HPDE6-E6E7 (cell line): ENCODE results near the gene ALKBH2.

ENCODE experiments used
- DNase-seq: peaks from one replicate; pipeline ENCODE4 v3.0.0; 2011; ENCODE audit warnings: missing footprints; ENCODE audit errors: extremely low spot score

Gene ALKBH2

DNA sequence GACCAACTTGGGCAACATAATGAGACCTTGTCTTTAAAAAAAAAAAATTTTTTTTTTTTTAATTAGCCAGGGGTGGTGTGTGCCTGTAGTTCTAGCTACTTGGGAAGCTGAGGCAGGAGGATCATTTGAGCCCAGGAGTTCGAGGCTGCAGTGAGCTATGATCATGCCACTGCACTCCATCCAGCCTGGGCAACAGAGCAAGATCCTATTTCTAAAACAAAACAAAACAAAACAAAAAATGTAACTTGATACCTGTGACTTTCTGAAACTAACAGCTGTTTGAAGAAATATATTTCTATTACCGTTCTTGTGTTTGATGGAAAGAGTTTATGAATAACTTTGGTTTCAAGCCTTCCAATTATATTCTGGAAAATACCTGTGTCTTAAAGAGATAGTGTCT, 21.4 kb upstream of the ALKBH2 start:
- DNase-seq: no peak

DNA sequence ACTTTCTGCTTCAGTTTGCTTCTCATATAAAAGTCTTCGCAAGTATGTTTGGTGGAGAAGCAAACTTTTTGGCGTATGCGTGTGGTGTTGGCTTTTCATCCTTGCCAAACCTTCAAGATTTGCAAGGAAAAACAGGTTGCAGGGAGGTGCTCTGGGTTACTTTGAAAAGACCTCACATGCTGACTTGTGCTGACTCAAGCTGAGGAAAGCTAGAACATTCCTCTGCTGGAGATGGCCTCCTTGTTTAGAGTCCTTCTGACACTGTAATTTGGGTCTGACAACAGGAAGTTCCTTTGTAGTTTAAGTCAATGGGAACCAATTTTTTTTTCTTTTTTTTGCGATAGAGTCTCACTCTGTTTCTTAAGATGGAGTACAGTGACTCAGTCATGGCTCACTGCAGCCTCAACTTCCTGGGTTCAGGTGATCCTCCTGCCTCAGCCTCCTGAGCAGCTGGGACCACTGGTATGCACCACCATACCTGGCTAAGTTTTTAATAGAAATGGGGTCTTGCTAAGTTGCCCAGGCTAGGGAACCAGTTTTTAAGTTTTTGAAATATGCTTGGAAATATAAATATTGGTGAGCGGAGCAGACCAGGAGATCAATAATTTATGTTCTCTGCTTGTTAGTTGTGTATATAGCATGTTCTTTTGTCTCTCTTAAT, 20.5 kb upstream of the ALKBH2 start:
- no peak for DNase-seq

DNA sequence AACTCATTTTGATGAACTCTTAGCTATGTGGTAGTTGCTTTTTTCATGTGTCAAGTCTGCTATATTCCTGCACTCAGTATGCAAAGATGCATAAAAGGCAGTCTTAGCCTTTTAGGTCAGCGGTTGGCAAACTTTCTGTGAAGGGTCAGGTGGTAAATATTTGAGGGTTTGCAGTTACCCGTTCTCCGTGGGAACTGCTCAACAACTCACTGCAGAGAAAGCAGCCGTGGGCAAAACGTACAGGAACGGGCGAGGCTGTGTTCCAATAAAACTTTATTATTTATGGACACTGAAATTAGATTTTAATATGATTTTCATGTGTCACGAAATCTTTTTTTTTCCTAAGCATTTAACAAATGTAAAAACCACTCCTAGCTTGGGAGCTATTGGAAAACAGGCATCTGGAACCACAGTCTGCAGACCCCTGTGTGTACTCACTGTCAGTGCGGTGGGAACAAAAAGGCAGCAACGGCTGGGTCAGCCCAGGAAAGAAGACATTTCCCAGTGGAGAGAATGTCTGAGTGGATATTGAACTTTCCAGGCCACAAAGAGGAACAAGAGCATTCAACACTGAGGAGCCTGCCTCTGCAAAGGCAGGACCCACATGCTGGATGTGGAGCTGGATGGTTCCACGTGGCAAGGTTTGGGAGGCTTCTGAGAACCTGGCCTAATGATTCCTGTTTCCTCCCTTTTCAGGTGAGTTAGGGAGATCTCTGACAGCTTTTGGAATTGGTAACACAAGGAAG, 19.6 kb upstream of the ALKBH2 start:
- no peak for DNase-seq

DNA sequence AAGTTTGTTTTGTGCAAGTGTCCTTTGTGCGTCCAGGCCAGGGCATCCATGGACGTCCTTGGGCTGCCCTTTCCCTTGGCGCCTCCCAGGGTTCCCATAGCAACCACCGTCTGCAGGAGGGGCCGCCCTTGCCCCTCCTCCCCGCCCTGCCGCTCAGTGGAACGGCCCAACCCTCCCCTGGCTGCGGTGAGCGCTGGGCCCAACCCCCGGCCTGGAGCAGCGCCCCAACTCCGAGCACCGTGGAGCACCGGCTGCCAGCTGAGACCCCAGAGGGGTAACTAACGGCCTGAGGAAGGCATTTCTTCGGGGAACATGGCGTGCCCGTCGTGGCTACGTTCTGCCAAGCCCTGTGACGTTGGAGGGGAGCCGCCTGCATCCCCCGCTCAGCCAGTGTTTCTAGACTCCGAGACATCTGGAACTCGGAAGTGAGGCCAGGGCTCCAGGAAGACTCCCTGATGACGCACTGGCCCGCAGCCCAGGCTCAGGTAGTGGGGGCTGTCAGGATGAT, 17.8 kb upstream of the ALKBH2 start:
- DNase-seq: peak; percentile 76

DNA sequence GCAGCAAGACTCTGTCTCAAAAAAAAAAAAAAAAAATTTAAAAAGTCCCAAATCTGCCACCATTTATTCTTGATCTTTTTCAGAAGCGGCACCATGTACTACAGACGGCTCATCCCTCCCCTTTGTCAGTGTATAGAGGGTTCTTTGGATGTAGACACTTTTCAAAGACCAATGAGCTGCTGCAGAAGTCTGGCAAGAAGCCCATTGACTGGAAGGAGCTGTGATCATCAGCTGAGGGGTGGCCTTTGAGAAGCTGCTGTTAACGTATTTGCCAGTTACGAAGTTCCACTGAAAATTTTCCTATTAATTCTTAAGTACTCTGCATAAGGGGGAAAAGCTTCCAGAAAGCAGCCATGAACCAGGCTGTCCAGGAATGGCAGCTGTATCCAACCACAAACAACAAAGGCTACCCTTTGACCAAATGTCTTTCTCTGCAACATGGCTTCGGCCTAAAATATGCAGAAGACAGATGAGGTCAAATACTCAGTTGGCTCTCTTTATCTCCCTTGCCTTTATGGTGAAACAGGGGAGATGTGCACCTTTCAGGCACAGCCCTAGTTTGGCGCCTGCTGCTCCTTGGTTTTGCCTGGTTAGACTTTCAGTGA, 16.6 kb upstream of the ALKBH2 start:
- no peak for DNase-seq

DNA sequence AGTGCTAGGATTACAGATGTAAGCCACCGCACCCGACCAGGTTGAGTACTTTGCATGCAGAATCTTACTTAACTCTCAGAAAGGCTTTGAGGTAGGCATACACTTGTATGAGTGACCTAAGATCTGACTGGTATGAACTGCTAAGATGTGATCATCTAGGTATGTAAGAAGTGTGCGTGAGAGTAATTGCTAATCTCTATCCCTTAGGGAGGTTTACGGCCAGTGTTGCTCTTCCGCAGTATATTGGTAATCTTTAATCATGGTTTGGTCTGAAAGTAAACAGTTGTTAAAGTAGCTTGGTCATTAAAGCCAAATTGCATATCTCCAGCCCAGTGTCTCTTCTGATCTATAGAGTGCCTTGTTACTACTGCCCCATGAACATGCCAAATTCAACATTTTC, 11.9 kb upstream of the ALKBH2 start:
- no peak for DNase-seq

DNA sequence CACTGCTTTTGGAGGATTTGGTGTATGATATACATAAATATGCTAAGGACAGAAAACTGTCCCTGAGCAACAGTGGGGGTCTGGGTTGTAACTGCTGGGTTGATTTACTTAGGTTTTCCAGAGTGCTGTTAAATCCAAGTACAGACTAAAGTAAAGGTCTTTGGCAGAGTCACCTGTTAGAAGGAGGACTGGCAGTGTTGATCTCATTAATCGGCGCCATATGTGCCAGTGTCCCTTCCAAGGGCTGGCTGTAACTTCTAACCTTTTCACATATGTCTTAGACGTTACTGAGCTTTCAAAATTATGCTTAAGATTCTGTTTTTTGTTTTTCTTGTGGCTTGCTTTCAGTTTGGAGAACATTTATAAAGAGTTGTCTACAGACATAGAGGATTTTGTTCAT, 9.2 kb upstream of the ALKBH2 start:
- no peak for DNase-seq

DNA sequence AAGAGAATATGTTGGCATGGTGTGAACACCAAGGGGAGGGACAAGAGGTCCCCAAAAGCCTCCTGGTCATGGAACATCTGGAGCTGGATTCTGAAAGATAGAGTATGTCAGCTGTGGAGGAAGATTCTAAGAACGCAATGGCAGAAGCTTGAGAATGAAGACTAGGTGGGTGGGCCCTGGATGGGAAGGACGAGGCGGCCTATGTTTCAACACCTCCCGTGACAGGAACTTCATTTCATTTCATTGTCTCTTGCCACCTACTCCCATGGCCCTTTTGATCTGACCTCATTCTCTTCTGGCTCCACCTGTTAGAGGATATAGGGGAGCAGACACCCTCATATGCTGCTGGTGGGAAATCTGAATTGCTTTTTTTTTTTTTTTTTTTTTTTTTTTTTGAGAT, 7.5 kb upstream of the ALKBH2 start:
- no peak for DNase-seq

DNA sequence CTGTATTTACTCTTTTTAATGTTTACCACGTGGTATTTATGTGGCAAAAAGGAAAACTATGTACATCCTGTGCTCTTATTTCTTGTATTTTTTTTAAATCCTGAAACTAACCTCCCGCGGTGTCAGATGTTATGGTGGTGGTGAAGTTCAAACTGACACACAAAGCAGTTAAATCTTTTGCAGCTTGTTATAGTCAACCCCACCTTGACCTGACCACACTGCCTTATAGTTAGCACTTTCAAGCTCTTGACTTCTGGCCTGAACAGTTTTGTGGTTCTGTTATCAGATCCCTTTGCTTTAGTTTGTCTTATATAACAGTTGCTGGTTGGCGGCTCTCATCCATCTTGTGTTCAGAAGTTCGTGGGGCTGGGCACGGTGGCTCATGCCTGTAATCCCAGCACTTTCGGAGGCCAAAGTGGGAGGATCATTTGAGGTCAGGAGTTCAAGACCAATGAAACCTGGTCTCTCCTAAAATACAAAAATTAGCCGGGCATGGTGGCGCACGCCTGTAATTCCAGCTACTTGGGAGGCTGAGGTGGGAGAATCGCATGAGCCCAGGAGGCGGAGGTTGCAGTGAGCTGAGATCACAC, 6.3 kb upstream of the ALKBH2 start:
- no peak for DNase-seq

DNA sequence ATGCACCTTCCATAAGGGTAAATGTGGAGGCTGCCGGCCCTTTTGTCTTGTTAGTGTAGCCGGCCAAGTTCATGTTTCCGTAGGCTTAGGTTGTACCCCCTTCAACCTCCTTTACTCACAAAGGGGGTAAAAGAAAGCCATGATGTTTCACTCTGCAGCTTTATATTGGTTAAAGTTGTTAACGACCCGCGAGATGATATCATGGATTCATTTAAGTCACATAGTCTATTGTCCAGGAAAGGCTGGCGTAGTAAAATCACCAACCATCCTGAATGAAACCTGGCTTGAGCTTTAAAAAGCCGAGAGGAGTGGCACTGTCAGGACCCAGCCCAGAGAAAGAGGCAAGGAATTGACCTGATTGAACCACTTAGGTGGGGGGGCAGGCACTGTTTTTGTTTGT, 5.4 kb upstream of the ALKBH2 start:
- no peak for DNase-seq

DNA sequence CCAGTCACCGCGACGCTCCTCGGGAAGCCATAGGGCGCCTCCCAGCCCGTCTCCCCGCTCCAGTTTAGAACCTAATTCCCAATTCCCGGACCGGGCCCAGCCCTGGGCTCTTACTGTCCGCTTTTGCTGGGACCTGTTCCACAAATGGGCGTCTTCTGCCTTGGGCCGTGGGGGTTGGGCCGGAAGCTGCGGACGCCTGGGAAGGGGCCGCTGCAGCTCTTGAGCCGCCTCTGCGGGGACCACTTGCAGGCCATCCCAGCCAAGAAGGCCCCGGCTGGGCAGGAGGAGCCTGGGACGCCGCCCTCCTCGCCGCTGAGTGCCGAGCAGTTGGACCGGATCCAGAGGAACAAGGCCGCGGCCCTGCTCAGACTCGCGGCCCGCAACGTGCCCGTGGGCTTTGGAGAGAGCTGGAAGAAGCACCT, 4.9 kb upstream of the ALKBH2 start:
- DNase-seq: no peak

DNA sequence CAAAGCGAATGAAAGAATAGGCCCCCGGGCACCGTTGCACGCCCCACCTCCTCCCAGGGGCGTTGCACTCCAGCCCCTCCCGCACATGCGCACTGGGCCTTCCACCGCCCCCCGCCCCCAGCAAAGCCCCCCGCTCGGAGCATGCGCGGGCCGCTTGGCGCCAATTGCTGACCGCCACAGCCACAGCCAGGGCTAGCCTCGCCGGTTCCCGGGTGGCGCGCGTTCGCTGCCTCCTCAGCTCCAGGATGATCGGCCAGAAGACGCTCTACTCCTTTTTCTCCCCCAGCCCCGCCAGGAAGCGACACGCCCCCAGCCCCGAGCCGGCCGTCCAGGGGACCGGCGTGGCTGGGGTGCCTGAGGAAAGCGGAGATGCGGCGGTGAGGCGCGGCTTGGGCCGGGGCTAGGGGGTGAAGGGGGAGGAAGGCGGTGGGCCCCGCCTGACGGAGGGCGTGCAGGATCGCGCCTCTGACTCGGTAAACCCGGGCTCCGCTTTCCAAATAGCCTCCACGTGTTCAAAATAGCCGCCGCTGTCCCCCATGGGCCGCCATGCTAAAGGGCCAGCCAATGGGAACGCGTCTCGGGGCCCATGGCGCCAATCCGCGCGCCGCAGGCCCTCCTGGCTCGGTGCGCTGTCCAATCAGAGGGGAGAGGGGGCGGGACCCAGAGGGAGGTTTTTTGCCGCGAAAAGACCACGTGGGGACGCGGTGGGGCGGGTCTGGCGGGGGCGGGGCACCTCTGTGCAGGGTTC, 4.3 kb upstream of the ALKBH2 start, which contains the start of gene UNG:
Gene UNG, plus strand, starts transcription at position 163 of the 748 bp plus-strand sequence. Its CDS starts 83 bp downstream, at position 246.
- peak; percentile 96 for DNase-seq

DNA sequence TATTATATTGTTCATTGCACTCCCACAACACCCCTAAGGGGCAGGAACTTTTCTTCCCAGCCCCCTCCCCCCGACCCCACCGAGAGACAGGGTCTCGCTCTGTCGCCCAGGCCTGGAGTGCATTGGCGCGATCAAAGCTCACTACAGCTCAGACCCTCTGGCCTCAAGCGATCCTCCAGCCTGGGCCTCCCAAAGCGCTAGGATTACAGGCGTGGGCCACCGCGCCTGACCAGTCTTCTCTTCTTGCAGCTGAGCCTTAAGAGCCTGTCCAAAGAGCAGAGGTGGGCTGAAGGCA, 3.8 kb upstream of the ALKBH2 start:
- no peak for DNase-seq

DNA sequence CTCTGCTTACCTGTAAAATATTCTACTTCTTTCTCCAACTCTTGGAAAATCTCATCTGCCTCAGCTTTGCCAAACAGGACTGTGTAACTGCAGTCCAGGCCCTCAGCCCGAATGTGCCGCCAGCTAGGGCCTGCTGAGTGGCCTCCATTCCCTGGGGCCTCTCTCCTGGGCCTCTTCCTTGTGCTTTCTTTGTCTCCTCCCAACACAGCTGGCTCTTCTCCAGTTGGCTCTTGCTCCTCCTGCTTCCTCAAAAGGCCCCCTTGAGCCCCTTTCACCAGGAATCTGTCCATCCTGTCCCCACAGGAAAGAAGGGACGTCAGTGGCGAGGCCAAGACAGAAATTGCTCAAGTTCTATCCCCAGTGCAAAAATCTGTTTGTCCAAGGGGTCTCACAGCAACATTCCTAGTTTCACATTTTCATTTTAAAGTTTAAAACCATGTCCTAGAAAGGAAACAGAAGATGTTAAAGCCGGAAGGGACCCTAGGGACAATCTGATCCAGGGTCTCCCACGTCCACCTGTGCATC, 713 bp downstream of the ALKBH2 start:
- DNase-seq: no peak

DNA sequence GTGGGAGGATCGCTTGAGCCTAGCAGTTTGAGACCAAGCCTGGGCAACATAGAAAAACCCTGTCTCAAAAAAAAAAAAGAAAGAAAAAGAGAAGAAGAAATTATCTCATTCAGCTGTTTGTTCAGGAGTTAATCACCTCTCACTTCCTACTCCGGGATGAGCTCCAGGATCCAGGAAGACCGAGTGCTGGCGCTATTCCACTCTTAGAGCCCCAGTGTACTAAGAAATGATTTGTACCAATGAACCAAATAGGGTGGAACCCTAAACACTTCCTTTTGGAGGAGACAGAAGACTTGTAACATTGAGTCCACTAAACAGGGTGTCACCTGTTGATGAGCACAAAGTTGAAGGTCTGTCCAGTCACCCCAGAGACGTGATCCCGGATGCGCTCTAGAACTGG, 3.6 kb downstream of the ALKBH2 start:
- DNase-seq: no peak

DNA sequence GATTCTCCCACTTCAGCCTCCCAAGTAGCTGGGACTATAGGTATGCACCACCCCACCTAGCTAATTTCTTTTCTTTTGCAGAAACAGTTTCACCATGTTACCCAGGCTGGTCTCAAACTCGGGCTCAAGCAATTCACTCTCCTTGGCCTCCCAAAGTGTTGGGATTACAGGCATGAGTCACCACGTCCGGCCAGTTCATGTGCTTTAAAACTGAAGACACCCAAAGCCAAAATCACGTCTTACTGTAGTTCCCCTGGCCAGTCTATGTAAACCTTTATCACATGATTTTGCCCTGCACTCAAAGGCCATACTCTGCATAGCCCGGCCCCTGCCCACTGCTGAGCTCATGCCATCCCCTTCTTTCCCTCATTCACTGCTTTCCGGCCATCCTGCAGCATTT, 4.5 kb downstream of the ALKBH2 start:
- DNase-seq: no peak

DNA sequence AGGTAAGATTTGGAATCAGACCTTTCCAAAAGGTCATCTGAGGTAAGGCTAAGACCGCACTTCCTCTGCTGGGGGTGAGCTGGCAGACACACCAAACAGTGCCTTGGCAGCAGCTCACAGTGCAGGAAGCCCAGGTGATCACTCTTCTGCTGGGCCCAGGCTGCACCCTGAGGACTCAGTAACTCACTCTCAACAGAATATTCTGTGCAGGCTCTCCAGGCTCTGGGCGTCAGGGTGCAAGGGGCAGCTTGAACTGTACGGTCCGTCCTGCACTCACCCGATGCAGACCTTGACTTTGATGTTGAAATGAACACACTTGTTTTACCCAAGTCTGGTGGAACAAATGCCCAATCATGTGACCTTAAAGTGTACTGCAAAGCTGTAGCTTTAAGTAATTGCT, 6.0 kb downstream of the ALKBH2 start:
- no peak for DNase-seq

DNA sequence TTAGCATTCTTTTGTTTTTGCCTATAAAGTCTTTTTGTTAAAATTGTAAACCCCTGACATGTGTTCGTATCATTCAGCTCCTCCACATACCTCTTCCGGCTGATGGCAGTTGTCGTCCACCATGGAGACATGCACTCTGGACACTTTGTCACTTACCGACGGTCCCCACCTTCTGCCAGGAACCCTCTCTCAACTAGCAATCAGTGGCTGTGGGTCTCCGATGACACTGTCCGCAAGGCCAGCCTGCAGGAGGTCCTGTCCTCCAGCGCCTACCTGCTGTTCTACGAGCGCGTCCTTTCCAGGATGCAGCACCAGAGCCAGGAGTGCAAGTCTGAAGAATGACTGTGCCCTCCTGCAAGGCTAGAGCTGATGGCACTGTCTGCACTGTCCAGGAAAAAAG, 7.7 kb downstream of the ALKBH2 start:
- no peak for DNase-seq

DNA sequence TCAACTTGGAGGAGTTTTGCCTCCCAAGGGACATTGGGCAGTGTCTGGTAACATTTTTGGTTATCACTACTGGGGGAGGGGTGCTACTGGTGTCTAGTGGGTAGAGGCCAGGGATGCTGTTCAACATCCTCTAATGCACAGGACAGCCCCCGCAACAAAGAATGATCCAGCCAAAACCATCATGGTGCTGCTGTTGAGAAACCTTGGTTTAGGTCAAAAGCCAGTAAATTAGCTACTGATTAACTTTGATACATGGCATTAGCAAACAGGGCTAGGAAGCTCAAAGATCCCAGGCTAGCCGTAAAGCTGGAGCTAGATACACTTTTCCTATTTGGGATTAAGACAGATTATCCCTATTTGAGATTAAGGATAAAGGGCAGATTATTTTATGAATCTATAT, 8.8 kb downstream of the ALKBH2 start:
- no peak for DNase-seq

DNA sequence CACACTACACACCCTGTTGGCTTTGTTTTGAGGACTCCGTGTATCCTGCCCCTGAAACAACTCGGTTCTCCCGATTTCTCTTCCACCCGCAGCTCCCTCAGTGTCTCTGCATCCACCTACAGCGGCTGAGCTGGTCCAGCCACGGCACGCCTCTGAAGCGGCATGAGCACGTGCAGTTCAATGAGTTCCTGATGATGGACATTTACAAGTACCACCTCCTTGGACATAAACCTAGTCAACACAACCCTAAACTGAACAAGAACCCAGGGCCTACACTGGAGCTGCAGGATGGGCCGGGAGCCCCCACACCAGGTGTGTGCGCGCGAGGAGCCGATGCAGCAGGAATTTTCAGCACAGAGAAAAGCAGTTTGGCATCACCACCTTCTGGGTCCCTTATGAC, 10.5 kb downstream of the ALKBH2 start:
- no peak for DNase-seq

DNA sequence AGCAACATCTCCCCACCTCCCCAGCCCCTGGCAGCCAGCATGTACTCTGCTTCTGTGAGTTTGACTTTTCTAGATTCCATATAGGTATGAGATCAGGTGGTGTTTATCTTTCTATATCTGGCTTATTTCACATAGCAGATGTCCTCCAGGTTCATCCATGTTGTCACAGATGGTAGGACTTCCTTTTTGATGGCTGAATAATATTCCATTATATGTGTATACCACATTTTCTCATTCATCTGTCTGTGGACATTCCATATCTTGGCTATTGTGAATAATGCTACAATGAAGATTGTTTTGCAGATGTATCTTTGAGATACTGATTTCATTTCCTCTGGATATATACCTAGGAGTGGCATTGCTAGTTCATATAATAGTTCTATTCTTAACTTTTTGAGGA, 18.4 kb downstream of the ALKBH2 start:
- DNase-seq: no peak
